ENCODE measurements around the gene NIF3L1.
"Not testable (repeated sequence)": the region's sequence is repeated elsewhere in the genome, so short reads cannot be mapped to it uniquely, and the experiment has no call there.

Gene NIF3L1

GRCh38 chr2:200873560-200873959 is 15.6 kb upstream of the NIF3L1 start:
- no peak for DNase-seq (ENCODE audit: low read depth)
- H3K4me3 ChIP-seq (replicated peaks; ENCODE audit: low read depth, low read length) = no peak overlapping the region
- no peak for TF ChIP-seq CTCF (IDR thresholded peaks at IDR 0.05; ENCODE audit: low read length, missing control alignments)

GRCh38 chr2:200877443-200877842 is 11.7 kb upstream of the NIF3L1 start:
- H3K4me3 ChIP-seq (replicated peaks; ENCODE audit: low read depth, low read length) = no peak overlapping the region
- DNase-seq (ENCODE audit: low read depth) = no peak
- no peak for TF ChIP-seq CTCF (IDR thresholded peaks at IDR 0.05; ENCODE audit: low read length, missing control alignments)

- DNase-seq (ENCODE audit: low read depth) = no peak
- TF ChIP-seq CTCF (IDR thresholded peaks at IDR 0.05; ENCODE audit: low read length, missing control alignments) = no peak
- H3K4me3 ChIP-seq (replicated peaks; ENCODE audit: low read depth, low read length) = no peak overlapping the region
These were observed 10.8 kb upstream of the NIF3L1 start for GRCh38 chr2:200878289-200878880.

GRCh38 chr2:200881715-200882249 is 7.4 kb upstream of the NIF3L1 start:
- not testable (repeated sequence) for H3K4me3 ChIP-seq (replicated peaks; ENCODE audit: low read depth, low read length); DNase-seq (ENCODE audit: low read depth)

- DNase-seq (ENCODE audit: low read depth) = no peak
- TF ChIP-seq CTCF (IDR thresholded peaks at IDR 0.05; ENCODE audit: low read length, missing control alignments) = no peak
- H3K4me3 ChIP-seq (replicated peaks; ENCODE audit: low read depth, low read length) = no peak overlapping the region
These were observed 10.3 kb downstream of the NIF3L1 start for GRCh38 chr2:200899482-200899881.

GRCh38 chr2:200901459-200902072 is 12.4 kb downstream of the NIF3L1 start:
- H3K4me3 ChIP-seq (replicated peaks; ENCODE audit: low read depth, low read length) = no peak overlapping the region
- TF ChIP-seq CTCF (IDR thresholded peaks at IDR 0.05; ENCODE audit: low read length, missing control alignments) = peak; percentile 84
- DNase-seq (ENCODE audit: low read depth) = peak; percentile 94

GRCh38 chr2:200905618-200906296 is 16.6 kb downstream of the NIF3L1 start:
- no peak overlapping the region for H3K4me3 ChIP-seq (replicated peaks; ENCODE audit: low read depth, low read length)
- peak; percentile 89 for TF ChIP-seq CTCF (IDR thresholded peaks at IDR 0.05; ENCODE audit: low read length, missing control alignments)
- DNase-seq (ENCODE audit: low read depth) = peak; percentile 84

Data from fibroblast of pulmonary artery (primary cell).